NCI-H2107 treated with DMSO at 0.1 percent for 48 hours (cell line): ENCODE measurements around the gene SNX17.
"Not testable (repeated sequence)": the region's sequence is repeated elsewhere in the genome, so short reads cannot be mapped to it uniquely, and the experiment has no call there.

ENCODE experiments used
- DNase-seq: peaks from one replicate; lab custom pipeline; 2025; ENCODE audit not compliant: unreplicated experiment; lab: John Stamatoyannopoulos, UW

The SNX17 gene, protein sequence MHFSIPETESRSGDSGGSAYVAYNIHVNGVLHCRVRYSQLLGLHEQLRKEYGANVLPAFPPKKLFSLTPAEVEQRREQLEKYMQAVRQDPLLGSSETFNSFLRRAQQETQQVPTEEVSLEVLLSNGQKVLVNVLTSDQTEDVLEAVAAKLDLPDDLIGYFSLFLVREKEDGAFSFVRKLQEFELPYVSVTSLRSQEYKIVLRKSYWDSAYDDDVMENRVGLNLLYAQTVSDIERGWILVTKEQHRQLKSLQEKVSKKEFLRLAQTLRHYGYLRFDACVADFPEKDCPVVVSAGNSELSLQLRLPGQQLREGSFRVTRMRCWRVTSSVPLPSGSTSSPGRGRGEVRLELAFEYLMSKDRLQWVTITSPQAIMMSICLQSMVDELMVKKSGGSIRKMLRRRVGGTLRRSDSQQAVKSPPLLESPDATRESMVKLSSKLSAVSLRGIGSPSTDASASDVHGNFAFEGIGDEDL

DNA sequence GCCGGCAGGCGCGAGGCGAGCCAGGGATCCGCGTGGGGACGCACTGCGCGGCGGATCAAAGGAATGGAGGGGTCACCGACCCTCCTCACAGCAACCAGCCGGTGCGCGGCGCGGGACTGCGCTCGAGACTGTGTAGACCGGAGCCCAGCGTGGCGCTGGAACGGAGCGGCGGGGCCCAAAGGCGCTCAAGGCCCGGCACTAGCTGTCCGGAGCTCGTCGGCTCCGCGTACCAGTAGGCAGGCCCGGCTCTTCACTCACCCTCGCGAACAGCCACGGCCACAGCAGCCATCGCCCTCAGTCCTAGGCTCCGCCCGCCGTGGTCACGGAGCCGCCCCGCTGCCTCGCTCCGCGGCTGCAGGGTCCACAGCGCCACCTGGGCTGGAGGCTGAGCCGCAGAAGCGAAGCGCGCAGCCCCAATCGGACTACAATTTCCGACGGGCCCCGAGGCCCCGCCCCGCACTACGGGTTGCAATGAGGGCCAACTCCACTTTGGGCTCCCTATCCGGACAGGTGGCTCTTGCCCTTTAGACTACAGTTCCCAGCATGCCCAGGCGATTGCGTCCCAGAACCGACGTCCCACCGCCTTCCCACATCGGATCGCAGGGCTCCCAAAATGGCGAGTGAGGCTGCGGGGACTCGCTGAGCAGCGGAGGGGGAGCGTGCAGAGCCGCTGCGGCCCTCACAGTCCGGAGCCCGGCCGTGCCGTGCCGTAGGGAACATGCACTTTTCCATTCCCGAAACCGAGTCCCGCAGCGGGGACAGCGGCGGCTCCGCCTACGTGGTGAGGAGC lies at the start of gene SNX17, which contains the start of gene EIF2B4:
Gene SNX17 (plus strand): TSS at position 591 of the 790 bp plus-strand sequence. CDS start 128 bp downstream, at position 719.
Gene EIF2B4 (minus strand): TSS at position 313 of the 790 bp plus-strand sequence. CDS start 24 bp downstream, at position 289.
- peak; percentile 95 for DNase-seq

DNA sequence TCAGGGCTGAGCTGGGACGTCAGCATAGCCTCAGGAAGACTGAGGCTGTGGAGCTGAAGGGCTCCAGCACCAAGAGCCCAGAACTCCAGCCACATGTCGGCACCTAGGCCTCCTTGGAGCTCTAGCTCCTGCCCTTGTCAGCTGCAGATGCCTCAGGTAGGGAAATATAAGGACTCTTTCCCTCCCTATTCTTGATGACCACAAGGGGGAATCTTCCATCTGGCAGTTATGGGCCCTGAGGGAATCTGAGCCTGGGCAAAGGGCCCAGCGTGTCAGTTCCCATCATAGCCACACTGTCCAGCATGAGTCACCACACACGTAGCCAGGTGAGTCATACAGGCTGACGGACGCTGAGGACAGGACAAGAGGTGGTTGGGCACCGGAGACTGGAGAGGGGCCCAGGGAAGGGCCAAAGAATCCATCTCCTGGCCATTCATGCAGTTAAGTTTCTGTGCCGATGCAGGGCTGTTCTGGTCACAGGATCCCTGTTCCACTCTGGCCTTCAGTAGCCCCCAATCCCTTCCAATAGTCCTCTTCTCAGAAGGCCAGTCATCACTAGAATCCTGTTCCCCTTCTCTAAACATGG lies 49.4 kb upstream of the SNX17 start:
- DNase-seq, result no peak

DNA sequence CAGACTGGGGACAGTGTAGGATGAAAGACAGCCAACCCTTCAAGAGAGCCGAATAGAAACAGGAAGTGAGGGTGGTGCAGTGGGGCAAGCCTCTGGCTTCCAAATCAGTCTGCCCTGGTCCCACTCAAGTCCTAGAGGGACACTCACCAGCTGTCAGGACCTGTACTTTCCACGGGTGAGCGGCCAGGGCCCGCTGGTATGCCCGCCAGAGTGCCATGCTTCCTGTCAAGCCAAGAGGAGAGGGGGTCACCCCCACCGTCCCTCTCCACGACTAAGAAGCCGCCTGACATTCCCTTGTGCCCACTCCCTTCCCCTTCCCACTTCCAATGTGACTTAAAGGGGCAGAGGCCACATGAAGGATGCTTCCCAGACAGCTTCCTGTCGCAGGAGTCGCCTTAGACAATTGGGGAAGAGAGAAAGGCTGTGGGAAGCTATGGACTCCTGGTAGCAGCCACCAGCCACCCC lies 48.1 kb upstream of the SNX17 start:
- DNase-seq, result no peak

DNA sequence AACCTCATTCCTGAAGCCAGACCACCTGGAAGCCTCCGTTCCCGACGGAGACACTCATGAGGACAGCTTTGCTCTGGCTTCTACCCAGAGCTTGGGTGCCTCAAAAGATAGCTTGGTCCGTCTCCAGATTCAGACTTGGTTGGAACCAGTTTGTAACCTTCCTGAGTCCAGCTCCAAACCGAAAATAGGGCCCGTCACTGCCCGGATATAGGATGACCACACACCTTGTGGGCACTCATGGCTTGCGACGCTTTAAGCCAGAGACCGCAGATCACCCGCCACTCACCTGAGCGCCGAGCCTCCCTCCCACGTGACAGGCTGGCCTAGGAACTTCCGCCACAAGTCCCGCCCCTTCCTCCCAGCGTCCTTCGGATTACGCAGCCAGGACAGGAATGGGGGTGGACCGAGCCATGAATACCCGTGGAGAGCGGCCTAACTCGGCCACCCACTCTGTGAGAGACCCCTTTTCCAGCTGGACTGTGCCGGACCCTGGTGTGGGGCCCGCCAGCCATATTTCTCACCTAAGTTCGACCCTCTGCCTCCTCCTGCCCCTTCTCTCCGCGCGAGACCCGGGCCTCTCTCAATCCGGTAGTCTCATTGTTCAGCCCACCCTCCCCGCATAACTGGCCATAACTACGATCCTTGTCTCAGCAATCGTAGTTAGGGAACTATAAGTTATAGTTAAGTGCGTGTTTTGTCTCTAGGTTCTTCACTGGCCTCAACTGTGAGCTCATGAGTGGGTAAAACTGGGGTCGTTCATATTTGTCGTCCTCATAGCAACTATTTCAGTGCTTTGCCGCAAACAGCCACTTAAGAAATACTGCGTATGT lies 47.4 kb upstream of the SNX17 start, which contains the start of gene MPV17:
Gene MPV17 (minus strand): TSS at position 332 of the 830 bp plus-strand sequence. CDS start 580 bp downstream, outside the sequence.
- peak; percentile 79 for DNase-seq

- DNase-seq, result no peak
Observed at GRCh38 chr2:27323596-27324285, 46.7 kb upstream of the SNX17 start.

DNA sequence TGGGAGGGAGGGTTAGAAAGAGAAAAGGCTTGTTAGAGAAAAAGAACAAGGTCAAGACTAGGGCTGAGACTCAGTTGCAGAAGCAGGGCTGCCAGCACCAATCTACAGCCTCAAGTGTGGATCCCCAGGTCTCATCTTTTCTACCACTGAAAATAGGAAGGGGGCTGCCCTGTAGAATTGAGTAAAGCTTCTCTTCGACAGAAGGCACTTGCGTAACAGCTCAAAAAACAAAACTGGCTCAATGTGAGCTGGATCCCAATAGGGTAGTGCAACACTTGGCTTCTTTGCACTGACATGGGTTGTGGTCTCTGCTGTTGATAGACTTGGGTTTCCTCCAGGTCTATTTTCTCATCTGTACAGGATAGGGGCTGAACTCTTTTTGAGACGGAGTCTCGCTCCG lies 45.7 kb upstream of the SNX17 start:
- DNase-seq, result no peak

DNA sequence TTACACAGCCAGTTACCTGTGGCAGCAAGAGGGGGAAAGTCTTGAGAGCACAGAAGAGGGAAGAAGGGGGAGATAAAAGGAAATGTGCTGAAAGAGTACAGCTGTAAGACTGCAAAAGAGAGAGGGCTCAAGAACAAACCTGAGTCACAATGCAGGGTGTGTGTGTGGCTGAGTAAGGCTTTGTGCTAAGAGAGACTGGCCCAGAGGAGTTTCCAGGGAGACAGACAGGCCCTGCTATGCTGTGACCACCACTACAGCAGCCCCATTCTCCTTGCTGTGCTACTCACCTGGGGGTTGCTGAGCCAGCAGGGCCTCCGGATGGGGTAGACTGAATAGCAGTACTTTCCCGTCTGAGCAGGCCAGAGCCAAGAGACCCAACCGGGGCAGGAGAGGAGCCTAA lies 35.1 kb upstream of the SNX17 start:
- DNase-seq, result no peak

DNA sequence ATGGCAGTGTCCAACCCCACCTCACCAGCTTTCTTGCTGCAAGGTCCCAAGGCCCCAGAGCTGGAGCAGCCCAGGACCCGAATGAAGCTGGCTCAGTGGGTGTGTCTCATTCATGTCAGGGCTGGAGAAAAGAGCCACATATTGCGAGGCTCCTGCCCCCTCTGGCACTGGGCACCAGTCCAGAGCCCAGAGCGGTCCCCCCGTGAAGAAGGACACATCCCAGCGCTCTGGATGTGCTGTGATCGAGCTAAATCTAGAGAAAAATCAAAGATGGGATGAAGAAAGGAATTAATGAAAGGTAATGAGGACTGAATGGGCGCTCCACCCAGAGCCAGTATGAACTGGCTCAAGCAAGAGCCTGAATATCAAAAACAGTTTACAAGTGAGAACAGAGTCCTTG lies 34.2 kb upstream of the SNX17 start:
- DNase-seq, result no peak

- no peak for DNase-seq
Observed at GRCh38 chr2:27347641-27348040, 22.8 kb upstream of the SNX17 start.

GRCh38 chr2:27350106-27350693 lies 20.2 kb upstream of the SNX17 start:
- no peak for DNase-seq

DNA sequence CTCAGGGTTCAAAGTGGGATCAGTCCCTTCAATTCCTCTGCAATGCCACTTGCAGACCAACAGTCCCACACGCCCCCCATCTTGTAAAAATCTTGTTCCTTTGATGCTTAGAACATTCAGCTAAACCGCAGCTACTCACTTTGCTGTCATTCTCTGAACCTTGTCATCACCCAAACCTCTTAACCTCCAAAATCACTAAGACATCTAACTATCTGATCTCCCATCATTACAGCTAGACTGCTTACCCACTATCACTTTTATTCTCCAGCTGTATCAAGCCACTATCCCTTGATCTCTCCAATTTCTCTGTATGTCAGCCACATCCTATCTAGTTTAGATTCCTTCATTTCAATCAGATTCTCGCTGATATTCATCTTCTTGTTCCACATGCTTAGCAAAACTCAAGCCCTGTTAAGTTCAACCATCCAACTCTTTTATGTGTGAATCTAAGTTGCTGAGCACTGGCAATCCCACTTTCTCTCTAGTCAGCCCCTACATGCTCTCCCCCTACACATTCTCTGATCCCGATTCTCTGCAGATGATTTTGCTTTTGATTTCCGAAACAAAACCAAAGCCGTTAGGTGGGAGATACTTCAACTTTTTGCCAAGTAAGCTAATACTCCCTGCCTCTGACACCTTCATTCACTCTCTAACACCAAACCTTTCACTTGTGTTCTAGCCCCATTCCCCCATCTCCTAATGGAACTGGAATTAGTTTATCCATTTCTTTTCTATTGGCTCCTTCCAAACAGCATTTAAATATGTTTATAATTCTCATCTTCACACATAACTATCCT lies 18.4 kb upstream of the SNX17 start:
- DNase-seq, result no peak

GRCh38 chr2:27353386-27353761 lies 17.0 kb upstream of the SNX17 start:
- not testable (repeated sequence) for DNase-seq

- DNase-seq, result no peak
Observed at GRCh38 chr2:27353762-27354596, 16.4 kb upstream of the SNX17 start.

DNA sequence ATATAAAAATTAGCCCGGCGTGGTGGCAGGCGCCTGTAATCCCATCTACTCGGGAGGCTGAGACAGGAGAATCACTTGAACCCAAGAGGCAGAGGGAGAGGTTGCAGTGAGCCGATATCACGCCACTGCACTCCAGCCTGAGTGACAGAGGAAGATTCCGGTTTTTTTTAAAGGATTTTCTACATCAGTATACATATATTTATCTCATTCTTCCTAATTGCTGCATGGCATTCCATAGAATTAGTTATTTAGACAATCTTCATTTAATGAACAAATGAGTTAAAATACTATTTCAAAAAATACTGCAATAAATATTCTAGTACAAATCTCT lies 15.9 kb upstream of the SNX17 start:
- no peak for DNase-seq

- no peak for DNase-seq
Observed at GRCh38 chr2:27356056-27356381, 14.4 kb upstream of the SNX17 start.

- DNase-seq, result peak; percentile 88
Observed at GRCh38 chr2:27356382-27357181, 13.8 kb upstream of the SNX17 start, which contains the start of gene GTF3C2. Gene GTF3C2 (minus strand): TSS chr2:27356764. CDS start chr2:27343554, 13,210 bp downstream.
